Uterus (tissue), 2 donors: ENCODE results near the gene COX5A.

Experiments
- POLR2A ChIP-seq, 2 donors: fragments of 450-650 bp; IDR thresholded peaks; one replicate each; pipeline ENCODE4 v1.6.1; 2016; ENCODE audit warnings: antibody characterized with exemption in 2 of 2, mild to moderate bottlenecking in 1 of 2, moderate library complexity in 1 of 2
- TF ChIP-seq, protein P1 (sequence below), 4 experiments: fragments of 200-600 bp in 2 of 4; fragments of 450-650 bp in 2 of 4; sonication (generic) in 2 of 4; IDR thresholded peaks; one replicate each; pipeline ENCODE4 v1.5.1; 2016 to 2019; ENCODE audit warnings: antibody characterized with exemption in 4 of 4, mild to moderate bottlenecking in 2 of 4, moderate library complexity in 1 of 4

DNA sequence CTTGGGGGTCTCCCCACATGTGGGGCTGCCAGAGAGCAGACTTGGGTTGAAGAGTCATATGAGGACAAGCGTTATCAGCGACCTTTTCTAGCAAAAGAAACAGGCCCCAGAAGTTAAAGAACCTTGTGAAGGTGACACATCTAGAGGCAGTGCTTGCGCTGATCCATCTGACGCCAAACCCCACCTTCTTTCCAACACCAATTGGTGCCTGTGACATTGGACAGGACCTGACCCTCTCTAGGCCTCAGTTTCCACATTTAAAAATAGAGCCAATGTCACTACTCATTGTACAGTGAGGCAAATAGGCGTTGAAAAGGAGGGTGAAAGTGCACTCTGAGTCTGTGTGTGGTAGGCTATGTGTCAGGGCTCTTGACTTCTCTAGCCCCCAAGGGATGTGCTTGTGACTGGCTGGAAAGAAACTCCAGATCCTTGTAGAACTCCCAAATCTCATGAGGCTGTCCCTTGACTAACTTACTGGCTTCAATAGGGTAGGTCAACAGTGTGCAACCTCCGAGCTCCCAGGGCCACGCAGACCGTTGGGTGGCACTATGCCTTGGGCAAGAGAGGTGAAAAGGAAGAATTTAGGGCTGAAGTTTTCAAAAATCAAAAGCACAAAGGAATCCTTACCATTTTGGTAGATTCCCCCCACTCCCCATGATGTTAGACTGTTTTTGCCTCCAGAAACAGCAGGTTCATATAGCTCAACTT is 30.6 kb downstream of the COX5A start:
- TF ChIP-seq, protein P1, sequence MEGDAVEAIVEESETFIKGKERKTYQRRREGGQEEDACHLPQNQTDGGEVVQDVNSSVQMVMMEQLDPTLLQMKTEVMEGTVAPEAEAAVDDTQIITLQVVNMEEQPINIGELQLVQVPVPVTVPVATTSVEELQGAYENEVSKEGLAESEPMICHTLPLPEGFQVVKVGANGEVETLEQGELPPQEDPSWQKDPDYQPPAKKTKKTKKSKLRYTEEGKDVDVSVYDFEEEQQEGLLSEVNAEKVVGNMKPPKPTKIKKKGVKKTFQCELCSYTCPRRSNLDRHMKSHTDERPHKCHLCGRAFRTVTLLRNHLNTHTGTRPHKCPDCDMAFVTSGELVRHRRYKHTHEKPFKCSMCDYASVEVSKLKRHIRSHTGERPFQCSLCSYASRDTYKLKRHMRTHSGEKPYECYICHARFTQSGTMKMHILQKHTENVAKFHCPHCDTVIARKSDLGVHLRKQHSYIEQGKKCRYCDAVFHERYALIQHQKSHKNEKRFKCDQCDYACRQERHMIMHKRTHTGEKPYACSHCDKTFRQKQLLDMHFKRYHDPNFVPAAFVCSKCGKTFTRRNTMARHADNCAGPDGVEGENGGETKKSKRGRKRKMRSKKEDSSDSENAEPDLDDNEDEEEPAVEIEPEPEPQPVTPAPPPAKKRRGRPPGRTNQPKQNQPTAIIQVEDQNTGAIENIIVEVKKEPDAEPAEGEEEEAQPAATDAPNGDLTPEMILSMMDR (IDR thresholded peaks at IDR 0.05): no peak
- TF ChIP-seq POLR2A (IDR thresholded peaks at IDR 0.05): no peak
